ES-I3 (cell line): Measurements from ENCODE around the gene KRT82.
"Not testable (repeated sequence)": the region's sequence is repeated elsewhere in the genome, so short reads cannot be mapped to it uniquely, and the experiment has no call there.

Experiments
- H3K36me3 ChIP-seq: 2 replicates; pipeline ENCODE4 v1.6.1; 2013; ENCODE audit warnings: mild to moderate bottlenecking, low read length, control low read depth, moderate library complexity; ENCODE audit not compliant: insufficient read depth
- H3K4me1 ChIP-seq: 2 replicates; pipeline ENCODE4 v1.6.1; 2013; ENCODE audit warnings: mild to moderate bottlenecking, control low read depth, low read length; ENCODE audit not compliant: insufficient read depth
- H3K9ac ChIP-seq: 2 replicates; pipeline ENCODE4 v1.6.1; 2013; ENCODE audit warnings: low read depth, mild to moderate bottlenecking, low read length, moderate library complexity
- H3K9me3 ChIP-seq: 2 replicates; pipeline ENCODE4 v1.6.1; 2013; ENCODE audit warnings: mild to moderate bottlenecking, low read length, moderate library complexity; ENCODE audit not compliant: control insufficient read depth, insufficient read depth

The KRT82 gene

DNA sequence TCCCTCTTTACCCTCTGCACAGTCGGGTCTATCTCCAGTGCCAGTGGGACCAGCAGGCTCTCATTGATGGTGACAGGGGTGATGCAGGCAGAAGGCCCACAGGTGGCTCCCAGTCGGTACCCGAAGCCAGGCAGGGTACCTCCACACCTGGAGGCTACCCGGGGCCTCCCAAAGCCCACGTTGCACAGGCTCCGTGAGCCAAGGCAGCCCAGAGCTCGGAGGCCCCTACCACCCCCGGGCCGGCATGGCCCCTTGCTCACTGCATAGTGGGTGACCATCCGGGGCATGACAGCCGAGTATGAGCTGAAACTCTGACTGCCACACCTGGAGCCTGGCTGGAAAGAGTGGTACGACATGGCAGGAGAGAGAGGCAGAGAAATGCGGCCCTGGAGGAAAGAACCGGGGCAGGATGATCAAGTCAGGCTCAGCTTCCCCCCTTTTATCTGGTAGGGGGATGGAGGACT lies at the start of gene KRT82:
Gene KRT82, minus strand, starts transcription at position 414 of the 464 bp plus-strand sequence. Its CDS starts 58 bp downstream, at position 356.
- Histone ChIP-seq H3K36me3 (no peaks in the 10 kb centered on the region), H3K9ac (no peak within 1 kb of the TSS), H3K9me3 (no peaks in the 10 kb centered on the region; the same call in 1 of the 2 replicates), H3K4me1 (no peaks in the 10 kb centered on the region)

DNA sequence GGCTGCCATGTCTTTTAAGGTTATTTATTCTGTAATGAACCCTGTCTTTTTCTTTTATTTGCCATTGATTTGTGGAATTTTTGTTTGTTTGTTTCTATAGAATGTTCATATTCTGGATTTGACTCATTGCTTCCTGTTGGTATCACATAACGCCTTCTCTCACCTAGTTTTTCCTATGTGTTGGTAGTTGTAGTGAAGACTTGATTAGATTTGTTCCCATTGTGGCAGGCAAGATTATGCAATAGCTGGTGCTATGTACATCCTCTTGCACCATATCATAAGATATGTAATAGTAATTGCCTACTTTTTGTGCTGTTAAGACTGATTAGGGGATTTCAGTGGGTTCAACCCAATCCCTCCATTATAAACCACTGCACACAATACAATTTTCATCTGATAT lies 49.7 kb upstream of the KRT82 start:
- H3K9ac ChIP-seq, result no peak overlapping the region
- H3K4me1 ChIP-seq, result no peaks in the 10 kb centered on the region
- no peaks in the 10 kb centered on the region for H3K36me3 ChIP-seq
- no peaks in the 10 kb centered on the region for H3K9me3 ChIP-seq

DNA sequence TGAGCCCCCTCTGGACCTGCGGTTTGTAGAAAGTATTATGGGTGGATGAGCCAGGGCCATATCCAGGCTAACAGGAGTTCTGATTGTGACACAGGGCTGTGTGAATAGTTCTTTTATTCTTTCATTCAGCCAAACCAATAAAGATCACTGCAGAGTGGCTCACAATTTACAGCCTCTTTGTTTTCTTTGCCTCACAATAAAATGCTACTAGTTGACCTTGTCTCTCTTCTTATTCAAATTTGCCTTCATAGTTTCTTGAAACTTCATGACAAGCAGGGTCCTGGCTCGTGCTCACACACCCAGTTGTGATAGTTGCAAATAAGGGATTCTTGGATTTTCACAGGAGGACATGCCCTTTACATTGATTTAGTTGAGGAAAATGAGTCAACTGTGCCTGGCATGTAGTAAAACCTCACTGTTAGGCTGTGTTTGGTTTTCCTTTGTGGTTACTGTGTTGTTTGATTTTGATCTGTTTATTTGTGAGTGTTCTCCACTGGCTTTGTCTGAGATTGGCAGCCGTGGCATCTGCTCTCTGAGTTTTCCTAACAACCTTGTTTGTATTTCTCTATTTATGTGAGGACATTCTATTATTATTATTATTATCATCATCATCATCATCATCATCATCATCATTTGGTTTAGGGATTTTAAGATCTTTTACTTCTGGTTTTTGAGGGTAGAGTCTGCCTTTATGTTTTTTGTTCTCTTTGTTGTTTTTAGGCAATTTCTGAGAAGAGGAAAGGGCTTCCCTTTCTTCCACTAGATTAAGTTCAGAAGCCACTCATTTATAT lies 48.5 kb upstream of the KRT82 start:
- H3K36me3 ChIP-seq, result no peaks in the 10 kb centered on the region
- no peak overlapping the region for H3K9ac ChIP-seq
- no peaks in the 10 kb centered on the region for H3K4me1 ChIP-seq
- H3K9me3 ChIP-seq, result no peaks in the 10 kb centered on the region

DNA sequence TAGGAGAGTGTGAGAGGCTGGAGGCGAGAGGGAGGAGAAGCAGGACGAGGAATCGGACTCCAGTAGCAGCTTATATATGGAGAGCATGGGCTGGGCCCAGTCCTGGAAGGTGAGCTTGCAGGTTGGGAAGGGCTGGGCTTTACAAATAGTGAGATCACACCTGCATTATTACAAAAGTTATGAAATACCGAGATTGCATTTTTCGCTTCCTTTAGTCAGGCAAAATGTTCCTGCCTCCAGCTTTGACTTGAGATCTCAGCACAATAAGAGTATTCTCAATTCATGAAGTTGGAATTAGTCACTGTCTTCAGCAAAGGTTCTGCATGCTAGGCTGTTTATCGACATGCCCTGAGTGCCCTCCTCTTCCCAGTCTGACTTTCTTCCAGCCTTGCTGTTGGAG lies 46.0 kb upstream of the KRT82 start, which contains the start of gene KRT6B:
Gene KRT6B, minus strand, starts transcription at position 46 of the 400 bp plus-strand sequence. CDS start 68 bp downstream, outside the sequence.
- H3K9ac ChIP-seq, result no peak within 1 kb of the TSS
- no peaks in the 10 kb centered on the region for H3K9me3 ChIP-seq
- no peaks in the 10 kb centered on the region for H3K36me3 ChIP-seq
- H3K4me1 ChIP-seq, result no peaks in the 10 kb centered on the region

DNA sequence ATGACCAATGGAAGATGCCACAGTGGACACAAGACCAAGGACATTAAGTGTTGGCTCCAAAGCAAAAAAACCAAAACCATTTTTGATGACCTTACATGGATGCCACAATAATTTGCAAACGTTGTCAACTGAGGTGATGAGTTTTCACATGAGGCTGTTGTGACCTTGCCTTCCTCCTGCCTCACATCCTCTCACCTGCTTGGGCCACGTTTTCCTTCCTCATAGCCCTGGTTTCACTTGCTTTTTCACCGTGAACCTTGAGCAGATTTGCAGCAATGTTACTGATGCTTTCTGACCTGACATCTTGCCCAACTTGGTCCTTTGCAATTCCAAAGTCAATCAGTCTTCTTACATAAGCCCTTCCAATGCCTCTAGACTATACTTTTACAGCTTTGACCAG lies 42.1 kb upstream of the KRT82 start:
- Histone ChIP-seq H3K9me3 (no peaks in the 10 kb centered on the region), H3K36me3 (no peaks in the 10 kb centered on the region), H3K9ac (no peak overlapping the region), H3K4me1 (no peaks in the 10 kb centered on the region)

DNA sequence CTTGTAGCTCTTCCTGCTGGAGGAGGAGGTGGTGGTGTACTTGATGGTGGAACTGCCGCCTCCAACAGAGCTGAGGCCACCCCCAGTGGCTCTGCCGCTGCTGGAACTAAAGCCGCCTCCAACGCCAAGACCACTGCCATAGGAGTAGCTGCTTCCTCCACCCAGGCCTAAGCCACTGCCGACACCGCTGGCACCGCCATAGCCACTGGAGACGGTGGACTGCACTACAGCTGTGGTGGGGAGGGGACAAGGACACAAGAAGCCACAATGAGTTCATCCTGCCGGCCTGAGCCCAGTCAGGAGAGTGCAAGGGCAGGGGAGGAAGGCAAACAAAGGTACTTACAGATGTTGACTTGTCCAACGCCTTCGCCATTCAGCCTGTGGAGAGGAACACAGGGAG lies 41.1 kb upstream of the KRT82 start:
- H3K4me1 ChIP-seq, H3K9ac ChIP-seq, H3K9me3 ChIP-seq, H3K36me3 ChIP-seq: not testable (repeated sequence)

DNA sequence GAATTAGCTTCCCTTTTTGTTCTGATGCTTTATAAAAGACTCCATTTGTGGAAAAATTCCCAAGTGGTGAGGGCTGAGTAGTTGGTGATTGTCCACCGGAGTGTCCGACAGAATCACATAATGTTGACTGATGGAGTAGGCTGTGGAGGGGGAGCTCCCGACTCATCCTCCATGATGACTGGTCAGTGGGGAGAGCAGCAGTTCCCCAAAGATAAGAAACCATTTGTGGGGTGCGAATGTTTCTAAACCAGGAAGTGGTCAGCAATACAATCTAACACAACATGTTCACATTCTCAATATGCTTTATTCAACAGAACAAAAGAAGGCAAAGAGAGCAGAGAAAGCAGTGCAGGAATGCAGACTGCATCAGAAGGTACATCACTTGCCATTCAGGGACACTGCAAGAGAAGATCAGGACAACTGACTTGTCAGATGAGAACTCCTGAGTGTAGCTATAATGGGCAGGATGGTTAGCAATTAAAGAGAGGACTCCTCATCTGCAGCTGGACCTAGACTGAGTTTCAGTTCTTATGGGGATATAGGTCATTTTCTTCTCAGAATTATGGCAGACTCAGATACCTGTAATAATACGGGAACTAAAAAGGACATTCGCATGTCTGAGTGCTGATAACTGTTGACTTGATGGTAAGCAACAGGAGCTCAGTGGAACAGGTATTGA lies 40.4 kb upstream of the KRT82 start:
- Histone ChIP-seq H3K9me3 (no peaks in the 10 kb centered on the region), H3K9ac (no peak overlapping the region), H3K4me1 (peaks cover 2% of the 10 kb centered on the region; the same call in 1 of the 2 replicates), H3K36me3 (no peaks in the 10 kb centered on the region)

DNA sequence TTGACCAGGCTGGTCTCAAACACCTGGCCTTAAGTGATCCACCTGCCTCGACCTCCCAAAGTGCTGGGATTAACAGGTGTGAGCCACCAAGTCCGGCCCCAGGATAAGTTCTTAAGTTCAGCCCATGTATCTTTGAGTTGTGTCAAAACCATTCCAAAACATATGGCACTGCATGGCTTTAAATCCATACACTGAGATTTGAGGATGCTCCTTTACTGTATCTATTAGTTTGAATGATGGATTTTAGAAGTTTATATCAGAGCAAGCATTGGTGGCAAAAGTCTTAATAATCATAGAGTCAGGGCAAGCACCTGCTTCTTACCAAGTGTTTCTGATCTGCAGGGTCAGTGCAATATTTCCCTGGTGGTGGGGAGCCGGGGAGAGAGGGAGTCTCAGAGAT lies 39.7 kb upstream of the KRT82 start:
- H3K9me3 ChIP-seq, result no peaks in the 10 kb centered on the region
- H3K4me1 ChIP-seq, result peaks cover 7% of the 10 kb centered on the region; the same call in 1 of the 2 replicates
- H3K9ac ChIP-seq, result no peak overlapping the region
- no peaks in the 10 kb centered on the region for H3K36me3 ChIP-seq

DNA sequence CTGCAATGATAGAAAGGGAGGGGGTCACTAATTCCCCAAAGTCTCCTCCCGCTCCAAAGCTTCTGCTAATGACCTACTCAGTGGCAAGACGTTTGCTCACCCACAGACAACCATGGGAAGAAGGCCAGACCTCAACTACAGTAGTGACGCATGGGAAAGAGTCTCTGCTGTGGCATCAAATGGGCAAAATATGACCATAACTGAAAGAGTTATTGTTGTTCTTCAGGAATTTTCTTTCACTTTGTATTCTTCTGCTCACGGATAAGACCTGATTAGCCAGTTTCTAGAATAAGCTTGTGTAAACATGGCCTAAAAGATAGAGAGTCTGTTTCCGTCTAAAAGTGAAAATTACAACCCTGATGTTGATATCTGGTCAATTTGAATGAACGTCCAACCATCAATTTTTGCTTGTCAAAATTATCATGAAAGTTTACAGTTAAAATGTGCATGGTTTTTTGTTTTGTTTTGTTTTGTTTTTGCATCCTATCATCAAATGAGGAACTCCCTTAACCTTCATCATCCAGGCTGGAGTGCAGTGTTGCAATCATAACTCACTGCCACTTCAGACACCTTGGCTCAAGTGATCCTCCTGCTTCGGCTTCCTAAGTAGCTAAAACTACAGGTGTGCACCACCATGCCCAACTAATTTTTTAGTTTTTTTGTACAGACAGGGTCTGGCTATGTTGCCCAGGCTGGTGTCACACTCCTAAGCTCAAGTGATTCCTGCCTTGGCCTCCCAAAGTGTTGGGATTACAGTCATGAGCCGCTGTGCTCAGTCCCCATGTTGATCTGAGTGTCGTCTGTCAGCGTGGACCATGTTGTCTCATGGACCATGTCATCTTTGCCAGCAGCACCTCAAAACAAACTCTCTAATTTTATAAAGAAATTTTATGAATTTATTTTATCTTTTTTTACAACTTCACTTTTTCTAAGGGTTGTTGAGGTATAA lies 38.8 kb upstream of the KRT82 start:
- Histone ChIP-seq H3K9ac (no peak overlapping the region), H3K4me1 (peaks cover 7% of the 10 kb centered on the region; the same call in 1 of the 2 replicates), H3K9me3 (no peaks in the 10 kb centered on the region), H3K36me3 (no peaks in the 10 kb centered on the region)

DNA sequence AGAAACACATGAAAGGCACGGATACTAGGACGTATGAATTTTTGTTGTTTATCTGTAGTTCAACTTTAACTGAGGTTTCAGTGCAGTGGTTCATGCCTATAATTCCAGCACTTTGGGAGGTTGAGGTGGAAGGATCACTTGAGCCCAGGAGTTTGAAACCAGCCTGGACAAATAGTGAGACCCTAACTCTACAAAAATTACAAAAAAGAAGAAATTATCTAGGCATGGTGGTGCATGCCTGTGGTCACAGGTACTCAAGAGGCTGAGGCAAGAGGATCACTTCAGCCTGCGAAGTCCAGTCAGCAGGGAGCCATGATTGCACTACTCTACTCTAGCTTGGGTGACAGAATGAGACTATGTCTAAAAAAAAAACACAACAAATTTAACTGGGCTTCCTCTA lies 37.8 kb upstream of the KRT82 start:
- Histone ChIP-seq H3K9me3 (no peaks in the 10 kb centered on the region), H3K36me3 (no peaks in the 10 kb centered on the region), H3K4me1 (peaks cover 7% of the 10 kb centered on the region; the same call in 1 of the 2 replicates), H3K9ac (no peak overlapping the region)

DNA sequence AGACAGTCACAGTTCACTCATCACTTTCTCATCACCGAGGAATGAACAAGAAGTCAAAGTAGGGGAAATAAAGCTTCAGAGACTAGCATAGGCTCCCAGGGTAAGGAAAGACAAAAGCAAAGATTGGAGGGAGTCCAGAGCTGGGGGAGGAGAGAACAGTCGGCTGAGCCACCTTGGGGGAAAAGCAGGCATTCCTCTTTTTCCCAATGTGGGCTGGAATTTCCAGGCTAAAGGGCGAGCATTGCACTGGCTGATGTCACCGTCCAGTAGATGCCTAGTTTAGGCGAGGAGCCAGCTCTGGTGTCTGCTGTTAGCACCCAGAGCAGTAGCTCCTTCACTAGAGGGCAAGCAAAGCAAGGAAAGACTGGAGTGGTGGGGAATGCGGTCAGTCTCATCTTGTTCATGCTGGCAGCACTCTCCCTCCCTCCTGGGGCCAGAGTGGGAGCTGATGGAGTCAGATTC lies 36.5 kb upstream of the KRT82 start:
- Histone ChIP-seq H3K9ac (no peak overlapping the region), H3K36me3 (no peaks in the 10 kb centered on the region), H3K9me3 (no peaks in the 10 kb centered on the region), H3K4me1 (peaks cover 7% of the 10 kb centered on the region; the same call in 1 of the 2 replicates)

DNA sequence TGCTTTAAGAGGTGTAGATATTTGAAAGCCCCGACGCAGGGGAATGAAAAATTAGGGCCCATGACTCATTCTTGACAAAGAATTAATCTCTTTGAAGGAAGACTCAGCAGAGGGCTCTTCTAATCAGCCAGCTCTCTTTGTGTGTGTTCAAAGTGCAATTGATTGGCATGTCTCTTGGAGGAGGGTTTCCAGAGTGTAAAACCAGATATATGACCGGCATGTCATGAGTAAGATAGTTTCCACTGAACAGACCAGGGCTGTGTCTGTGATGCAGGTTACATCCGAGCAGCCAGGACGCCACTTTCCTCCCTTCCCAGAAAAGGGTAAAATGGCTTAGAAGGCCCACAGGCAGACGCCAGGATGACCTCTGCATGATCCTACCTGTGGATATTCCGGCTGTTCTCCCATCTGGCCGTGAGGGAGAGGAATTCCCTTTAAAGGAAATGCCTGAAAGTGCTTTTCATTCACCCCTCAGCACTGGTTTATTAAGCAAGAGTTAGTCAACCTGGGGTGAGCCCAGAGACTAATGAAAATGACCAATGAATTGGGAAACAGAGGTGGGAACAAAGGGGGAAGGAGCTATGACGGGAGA lies 35.3 kb upstream of the KRT82 start:
- H3K4me1 ChIP-seq, result peaks cover 7% of the 10 kb centered on the region; the same call in 1 of the 2 replicates
- no peak overlapping the region for H3K9ac ChIP-seq
- no peaks in the 10 kb centered on the region for H3K36me3 ChIP-seq
- no peaks in the 10 kb centered on the region for H3K9me3 ChIP-seq

DNA sequence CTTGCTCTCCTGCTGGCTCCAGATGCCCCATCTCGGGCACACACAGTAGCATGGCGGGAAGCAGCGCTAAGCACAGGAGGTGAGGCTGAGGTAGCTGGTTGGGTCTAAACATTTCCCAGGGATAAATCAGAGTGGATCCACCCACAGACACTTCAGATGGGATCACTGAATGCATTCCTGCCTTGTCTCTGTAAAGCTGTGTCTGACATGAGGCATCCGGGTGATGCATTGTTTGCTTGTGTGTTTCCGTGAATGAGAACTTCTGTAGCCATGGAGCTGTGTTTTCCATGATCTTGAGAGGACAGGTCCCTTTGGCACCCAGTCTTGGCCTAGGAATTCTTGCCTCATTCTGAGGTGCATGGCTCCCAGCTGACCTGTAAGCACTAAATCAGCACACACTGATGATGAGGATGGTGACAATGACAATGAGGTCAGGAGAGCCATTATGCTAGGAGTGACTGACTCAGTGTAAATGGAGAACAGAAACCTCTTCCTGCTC lies 34.7 kb upstream of the KRT82 start:
- Histone ChIP-seq H3K4me1 (peaks cover 7% of the 10 kb centered on the region; the same call in 1 of the 2 replicates), H3K36me3 (no peaks in the 10 kb centered on the region), H3K9ac (no peak overlapping the region), H3K9me3 (no peaks in the 10 kb centered on the region)
